ENCODE data around the gene ABLIM1. TPM values are rescaled to one million over a fixed set of nuclear protein-coding genes. Genes with fewer than 3 reads are reported as not detected.

The ABLIM1 gene
- total RNA-seq, 1 donor from 2014 or later = 76.9 TPM

GRCh38 chr10:114566064-114566463 lies 92.0 kb downstream of the ABLIM1 start:
- intact Hi-C loops (cut with micrococcal nuclease) = no loop called here
- ATAC-seq (ENCODE audit: low read depth) (no peak), DNase-seq (no peak)
- H3K4me1 Mint-ChIP-seq = no peaks in the 10 kb centered on the region
- H3K27me3 Mint-ChIP-seq = peaks cover 2% of the 10 kb centered on the region
- CTCF ChIA-PET = no interaction called here
- POLR2A ChIA-PET = no interaction called here
- no peaks in the 10 kb centered on the region for H3K36me3 Mint-ChIP-seq (ENCODE audit: low read depth)
- H3K4me3 Mint-ChIP-seq = no peak overlapping the region
- TF ChIP-seq CTCF (IDR thresholded peaks at IDR 0.05) = no peak
- H3K9me3 Mint-ChIP-seq = no peaks in the 10 kb centered on the region
- no peak overlapping the region for H3K27ac Mint-ChIP-seq

GRCh38 chr10:114565066-114565465 lies 93.0 kb downstream of the ABLIM1 start:
- ATAC-seq (ENCODE audit: low read depth) = no peak
- Mint-ChIP-seq H3K9me3 (no peaks in the 10 kb centered on the region), H3K4me1 (no peaks in the 10 kb centered on the region), H3K27me3 (peaks cover 2% of the 10 kb centered on the region), H3K36me3 (ENCODE audit: low read depth) (no peaks in the 10 kb centered on the region), H3K27ac (no peak overlapping the region), H3K4me3 (no peak overlapping the region)
- no peak for TF ChIP-seq CTCF (IDR thresholded peaks at IDR 0.05)
- ChIA-PET POLR2A (no interaction called here), CTCF (no interaction called here)
- no peak for DNase-seq
- intact Hi-C loops (cut with micrococcal nuclease) = no loop called here

- intact Hi-C loops (cut with micrococcal nuclease) = no loop called here
- CTCF ChIA-PET = no interaction called here
- Mint-ChIP-seq H3K4me1 (no peaks in the 10 kb centered on the region), H3K4me3 (no peak overlapping the region), H3K36me3 (ENCODE audit: low read depth) (peaks cover 3% of the 10 kb centered on the region), H3K27me3 (peaks cover 2% of the 10 kb centered on the region), H3K9me3 (peaks cover 15% of the 10 kb centered on the region), H3K27ac (no peak overlapping the region)
- ATAC-seq (ENCODE audit: low read depth) (no peak), DNase-seq (no peak)
- TF ChIP-seq CTCF (IDR thresholded peaks at IDR 0.05) = no peak
- POLR2A ChIA-PET = no interaction called here
Observed at GRCh38 chr10:114561008-114561523, 97.0 kb downstream of the ABLIM1 start.

GRCh38 chr10:114560144-114560543 lies 97.9 kb downstream of the ABLIM1 start:
- intact Hi-C loops (cut with micrococcal nuclease) = no loop called here
- TF ChIP-seq CTCF (IDR thresholded peaks at IDR 0.05) = no peak
- no peak overlapping the region for H3K27ac Mint-ChIP-seq
- no peak for ATAC-seq (ENCODE audit: low read depth)
- H3K9me3 Mint-ChIP-seq = peaks cover 15% of the 10 kb centered on the region
- ChIA-PET POLR2A (no interaction called here), CTCF (interaction anchor here (0.9 kb wide), 1 partner anchor 133 kb away, joined by 3 read pairs; no protein-coding TSS in a partner anchor)
- no peak for DNase-seq
- no peaks in the 10 kb centered on the region for H3K4me1 Mint-ChIP-seq
- no peak overlapping the region for H3K4me3 Mint-ChIP-seq
- H3K27me3 Mint-ChIP-seq = peaks cover 2% of the 10 kb centered on the region
- peaks cover 3% of the 10 kb centered on the region for H3K36me3 Mint-ChIP-seq (ENCODE audit: low read depth)

- intact Hi-C loops (cut with micrococcal nuclease) = loop anchor here (10.0 kb wide), 1 partner anchor 1825 kb away; no protein-coding TSS in a partner anchor
- no peak for TF ChIP-seq CTCF (IDR thresholded peaks at IDR 0.05)
- Mint-ChIP-seq H3K27ac (no peak overlapping the region), H3K27me3 (peaks cover 2% of the 10 kb centered on the region), H3K4me3 (no peak overlapping the region), H3K4me1 (no peaks in the 10 kb centered on the region), H3K9me3 (peaks cover 15% of the 10 kb centered on the region), H3K36me3 (ENCODE audit: low read depth) (peaks cover 3% of the 10 kb centered on the region)
- POLR2A ChIA-PET = no interaction called here
- CTCF ChIA-PET = interaction anchor here (0.9 kb wide), 1 partner anchor 134 kb away, joined by 3 read pairs; no protein-coding TSS in a partner anchor
- no peak for ATAC-seq (ENCODE audit: low read depth)
- DNase-seq = no peak
Observed at GRCh38 chr10:114559636-114560035, 98.4 kb downstream of the ABLIM1 start.
